T-helper 2 cell treated with Interferon-gamma antibody and Interleukin-4, amounts not matched to agents 5 μg/mL and 100 μg/mL, for 36 hours (primary cell): ENCODE data around the gene COL21A1.
"Not testable (repeated sequence)": the region's sequence is repeated elsewhere in the genome, so short reads cannot be mapped to it uniquely, and the experiment has no call there.

ENCODE experiments used
- DNase-seq: peaks from one replicate; pipeline ENCODE4 v3.0.0; 2021; ENCODE audit warnings: low spot score
- H3K27ac Mint-ChIP-seq: one replicate; pipeline ENCODE4 v1.8.0; 2021; ENCODE audit warnings: mild to moderate bottlenecking, mixed read lengths
- H3K27me3 Mint-ChIP-seq: one replicate; pipeline ENCODE4 v1.8.0; 2021; ENCODE audit warnings: low read depth, mixed read lengths
- H3K36me3 Mint-ChIP-seq: one replicate; pipeline ENCODE4 v1.8.0; 2021; ENCODE audit warnings: low read depth, mixed read lengths
- H3K4me1 Mint-ChIP-seq: one replicate; pipeline ENCODE4 v1.8.0; 2021; ENCODE audit warnings: low read depth, mixed read lengths
- H3K4me3 Mint-ChIP-seq: one replicate; pipeline ENCODE4 v1.8.0; 2022; ENCODE audit warnings: mild to moderate bottlenecking, moderate library complexity, mixed read lengths
- H3K9me3 Mint-ChIP-seq: one replicate; pipeline ENCODE4 v1.8.0; 2021; ENCODE audit warnings: mixed read lengths

The COL21A1 gene

GRCh38 chr6:56263596-56264315, 16.4 kb upstream of the COL21A1 start:
- Mint-ChIP-seq H3K4me1 (no peaks in the 10 kb centered on the region), H3K4me3 (no peak overlapping the region), H3K27me3 (no peaks in the 10 kb centered on the region), H3K27ac (no peak overlapping the region), H3K36me3 (no peaks in the 10 kb centered on the region), H3K9me3 (no peaks in the 10 kb centered on the region)
- no peak for DNase-seq

- not testable (repeated sequence) for H3K27me3 Mint-ChIP-seq, H3K36me3 Mint-ChIP-seq, H3K4me3 Mint-ChIP-seq, H3K4me1 Mint-ChIP-seq, DNase-seq, H3K9me3 Mint-ChIP-seq, H3K27ac Mint-ChIP-seq
Observed at GRCh38 chr6:56260593-56260992, 13.2 kb upstream of the COL21A1 start.

- Mint-ChIP-seq H3K36me3 (no peaks in the 10 kb centered on the region), H3K9me3 (no peaks in the 10 kb centered on the region)
Observed at GRCh38 chr6:56259234-56260077, 12.1 kb upstream of the COL21A1 start.

GRCh38 chr6:56255349-56255748, 8.0 kb upstream of the COL21A1 start:
- DNase-seq: no peak
- H3K9me3 Mint-ChIP-seq: no peaks in the 10 kb centered on the region
- no peak overlapping the region for H3K4me3 Mint-ChIP-seq

More at GRCh38 chr6:56259234-56260077, 12.1 kb upstream of the COL21A1 start:
- no peaks in the 10 kb centered on the region for H3K27me3 Mint-ChIP-seq
- H3K4me1 Mint-ChIP-seq: no peaks in the 10 kb centered on the region
- H3K27ac Mint-ChIP-seq: no peak overlapping the region
- DNase-seq: no peak
- no peak overlapping the region for H3K4me3 Mint-ChIP-seq

DNA sequence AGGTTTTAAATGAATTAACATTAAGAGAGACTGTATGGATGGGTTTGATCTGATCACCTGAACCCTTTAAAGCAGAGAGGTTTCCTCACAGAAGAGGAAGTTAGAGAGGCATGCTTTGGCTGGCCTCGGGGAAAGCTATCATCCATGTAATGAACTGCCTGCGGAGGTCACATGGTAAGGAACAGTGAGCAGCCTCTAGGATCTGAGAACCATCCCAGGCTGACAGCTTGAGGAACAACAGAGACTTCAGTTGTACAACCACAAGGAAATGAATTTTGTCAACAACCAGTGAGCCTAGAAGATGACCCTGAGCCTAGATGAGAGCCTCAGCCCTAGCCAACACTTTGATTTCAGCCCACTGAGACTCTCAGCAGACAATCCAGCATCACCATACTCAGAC, 2.9 kb upstream of the COL21A1 start:
- Mint-ChIP-seq H3K27me3 (peaks cover 5% of the 10 kb centered on the region), H3K4me3 (no peak overlapping the region), H3K36me3 (no peaks in the 10 kb centered on the region), H3K9me3 (no peaks in the 10 kb centered on the region), H3K27ac (no peak overlapping the region), H3K4me1 (no peaks in the 10 kb centered on the region)
- no peak for DNase-seq

More at GRCh38 chr6:56255349-56255748, 8.0 kb upstream of the COL21A1 start:
- Mint-ChIP-seq H3K27ac (no peak overlapping the region), H3K36me3 (no peaks in the 10 kb centered on the region), H3K27me3 (no peaks in the 10 kb centered on the region), H3K4me1 (no peaks in the 10 kb centered on the region)

DNA sequence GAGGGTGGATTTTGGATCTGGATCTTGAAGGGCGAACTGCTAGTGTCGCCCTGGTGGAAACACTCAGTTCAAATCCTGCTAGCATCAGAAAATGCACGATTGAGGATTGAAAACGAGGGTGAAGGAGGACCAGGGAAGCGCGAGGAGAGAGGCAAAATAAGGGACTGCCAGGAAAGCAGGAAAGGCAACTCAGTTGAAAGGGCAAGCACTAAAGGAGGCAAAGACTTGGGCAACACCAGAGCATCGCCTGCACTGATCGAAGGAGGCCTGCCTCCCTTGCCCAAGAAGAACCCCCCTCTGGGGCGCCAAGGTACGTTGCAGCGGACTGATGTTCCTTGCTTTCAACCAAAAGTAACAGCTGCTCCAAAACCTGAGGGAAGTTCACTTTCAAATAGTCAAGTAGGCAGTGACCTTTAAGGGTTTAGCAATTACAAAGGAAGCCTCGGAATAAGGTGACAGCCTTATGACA, 308 bp upstream of the COL21A1 start:
- Mint-ChIP-seq H3K9me3 (no peaks in the 10 kb centered on the region), H3K4me1 (no peaks in the 10 kb centered on the region), H3K4me3 (no peak overlapping the region), H3K27ac (no peak overlapping the region), H3K36me3 (no peaks in the 10 kb centered on the region), H3K27me3 (peaks cover 5% of the 10 kb centered on the region)
- no peak for DNase-seq

DNA sequence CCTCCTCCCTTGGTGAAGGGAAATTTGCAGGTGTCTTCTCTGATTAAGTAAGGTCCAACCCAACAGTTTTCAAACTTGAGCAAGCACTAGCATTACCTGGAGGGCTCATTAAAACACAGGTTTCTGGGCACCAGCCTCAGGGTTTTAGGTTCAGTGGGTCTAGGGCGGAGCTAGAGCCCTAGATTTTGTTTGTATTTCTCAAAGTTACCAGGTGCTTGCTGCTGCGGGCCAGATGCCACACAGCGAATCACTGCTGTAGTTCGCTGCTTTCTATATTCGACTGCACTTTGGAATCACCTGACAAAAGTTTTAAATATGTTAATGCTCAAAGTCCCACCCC, 869 bp downstream of the COL21A1 start:
- H3K27me3 Mint-ChIP-seq: peaks cover 5% of the 10 kb centered on the region
- no peaks in the 10 kb centered on the region for H3K36me3 Mint-ChIP-seq
- H3K9me3 Mint-ChIP-seq: no peaks in the 10 kb centered on the region
- no peak for DNase-seq
- H3K4me1 Mint-ChIP-seq: no peaks in the 10 kb centered on the region
- no peak overlapping the region for H3K27ac Mint-ChIP-seq
- H3K4me3 Mint-ChIP-seq: no peak overlapping the region

- Mint-ChIP-seq H3K36me3 (no peaks in the 10 kb centered on the region), H3K4me1 (no peaks in the 10 kb centered on the region), H3K4me3 (no peak overlapping the region), H3K27me3 (peaks cover 5% of the 10 kb centered on the region), H3K27ac (no peak overlapping the region), H3K9me3 (no peaks in the 10 kb centered on the region)
- no peak for DNase-seq
Observed at GRCh38 chr6:56245903-56246351, 1.5 kb downstream of the COL21A1 start.

GRCh38 chr6:56244528-56245253, 2.7 kb downstream of the COL21A1 start:
- no peak for DNase-seq
- H3K27ac Mint-ChIP-seq: no peak overlapping the region
- peaks cover 5% of the 10 kb centered on the region for H3K27me3 Mint-ChIP-seq
- H3K4me1 Mint-ChIP-seq: no peaks in the 10 kb centered on the region
- H3K36me3 Mint-ChIP-seq: no peaks in the 10 kb centered on the region
- no peak overlapping the region for H3K4me3 Mint-ChIP-seq
- no peaks in the 10 kb centered on the region for H3K9me3 Mint-ChIP-seq

GRCh38 chr6:56244089-56244488, 3.3 kb downstream of the COL21A1 start:
- no peaks in the 10 kb centered on the region for H3K4me1 Mint-ChIP-seq
- no peaks in the 10 kb centered on the region for H3K36me3 Mint-ChIP-seq
- peaks cover 5% of the 10 kb centered on the region for H3K27me3 Mint-ChIP-seq
- H3K4me3 Mint-ChIP-seq: no peak overlapping the region
- no peak for DNase-seq
- H3K9me3 Mint-ChIP-seq: no peaks in the 10 kb centered on the region
- no peak overlapping the region for H3K27ac Mint-ChIP-seq

DNA sequence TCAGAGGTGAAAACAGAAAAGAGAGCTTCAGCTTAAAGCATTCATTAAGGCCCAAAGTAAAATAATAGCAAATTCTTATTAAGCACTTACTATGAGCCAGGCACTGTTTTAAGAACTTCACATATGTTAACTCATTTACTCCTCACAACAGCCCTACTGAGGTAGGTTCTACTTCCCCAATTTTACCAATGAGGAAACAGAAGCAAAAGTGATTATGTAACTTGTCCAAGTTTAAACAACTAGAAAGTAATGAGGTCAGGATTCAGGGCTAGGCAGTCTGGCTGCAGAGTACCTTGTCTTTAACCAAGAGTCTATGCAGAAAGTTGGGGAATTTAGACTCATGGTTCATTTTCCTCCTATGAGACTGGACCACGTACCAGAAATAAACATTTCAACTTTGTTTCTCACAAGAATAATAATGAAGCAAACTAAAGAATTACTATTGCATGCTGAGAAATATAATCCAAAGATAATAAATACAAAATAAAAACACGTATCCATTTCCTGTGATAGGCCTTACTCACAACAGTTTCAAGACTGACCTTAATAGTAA, 3.8 kb downstream of the COL21A1 start:
- peaks cover 5% of the 10 kb centered on the region for H3K27me3 Mint-ChIP-seq
- no peak overlapping the region for H3K4me3 Mint-ChIP-seq
- no peaks in the 10 kb centered on the region for H3K9me3 Mint-ChIP-seq
- no peaks in the 10 kb centered on the region for H3K36me3 Mint-ChIP-seq
- DNase-seq: no peak
- H3K4me1 Mint-ChIP-seq: no peaks in the 10 kb centered on the region
- no peak overlapping the region for H3K27ac Mint-ChIP-seq

DNA sequence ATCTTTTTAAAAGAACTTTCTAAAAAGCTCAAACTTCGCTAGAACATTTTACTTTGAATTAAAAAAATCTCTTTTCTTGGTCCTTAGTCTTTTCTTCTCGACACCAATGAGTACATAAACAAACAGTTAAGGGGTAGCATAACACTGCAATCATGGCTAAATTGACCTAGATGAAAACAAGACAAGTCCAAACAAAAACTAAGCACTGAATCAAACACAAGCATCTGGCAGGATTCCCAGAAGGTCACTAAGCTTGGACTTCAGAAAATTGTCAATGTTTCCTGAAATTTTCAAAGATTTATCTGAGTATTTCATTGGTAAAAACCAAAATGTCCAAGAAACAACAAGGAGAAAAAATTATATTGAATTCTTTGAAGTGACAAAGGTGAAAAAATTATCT, 5.0 kb downstream of the COL21A1 start:
- Mint-ChIP-seq H3K27ac (no peak overlapping the region), H3K27me3 (no peaks in the 10 kb centered on the region), H3K4me1 (no peaks in the 10 kb centered on the region)

GRCh38 chr6:56241124-56241802, 6.1 kb downstream of the COL21A1 start:
- no peak for DNase-seq
- no peak overlapping the region for H3K27ac Mint-ChIP-seq

More for the DNA sequence above, 5.0 kb downstream of the COL21A1 start:
- DNase-seq: no peak
- Mint-ChIP-seq H3K36me3 (no peaks in the 10 kb centered on the region), H3K4me3 (no peak overlapping the region), H3K9me3 (no peaks in the 10 kb centered on the region)

More at GRCh38 chr6:56241124-56241802, 6.1 kb downstream of the COL21A1 start:
- Mint-ChIP-seq H3K27me3 (no peaks in the 10 kb centered on the region), H3K36me3 (no peaks in the 10 kb centered on the region), H3K4me3 (no peak overlapping the region), H3K9me3 (no peaks in the 10 kb centered on the region), H3K4me1 (no peaks in the 10 kb centered on the region)
